ENCODE measurements around the gene CELSR1. TPM values are rescaled to one million over a fixed set of nuclear protein-coding genes. Genes with fewer than 3 reads are reported as not detected.

CELSR1 gene
- total RNA-seq, 1 donor from 2014 or later: 27.6 TPM

DNA sequence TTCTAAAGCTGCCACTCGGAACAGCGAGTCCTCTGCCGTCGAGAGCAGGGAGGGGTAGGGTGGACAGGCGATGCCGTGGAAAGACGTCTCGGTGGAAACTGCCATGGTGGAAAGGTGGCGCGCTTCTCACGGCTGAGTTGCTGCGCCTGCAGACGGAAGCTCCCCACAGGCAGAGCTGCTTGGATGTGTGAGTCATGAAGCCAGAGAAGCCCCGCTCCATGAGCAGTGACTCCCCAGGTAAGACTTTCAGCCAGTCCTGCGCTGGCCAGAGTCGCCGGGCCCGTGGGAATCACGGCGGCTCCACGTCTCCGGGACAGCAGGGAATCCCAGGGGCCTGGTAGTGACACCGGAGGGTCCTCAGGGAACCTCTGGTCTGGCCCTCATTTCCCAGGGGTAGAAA is 205.9 kb downstream of the CELSR1 start:
- Mint-ChIP-seq H3K36me3 (ENCODE audit: low read depth, unreplicated experiment) (no peaks in the 10 kb centered on the region), H3K27ac (ENCODE audit: unreplicated experiment) (peak overlapping the region; percentile 78), H3K4me3 (ENCODE audit: unreplicated experiment) (no peak overlapping the region), H3K27me3 (ENCODE audit: low read depth, unreplicated experiment) (peaks cover 3% of the 10 kb centered on the region), H3K9me3 (ENCODE audit: unreplicated experiment) (no peaks in the 10 kb centered on the region), H3K4me1 (ENCODE audit: low read depth, unreplicated experiment) (peaks cover 8% of the 10 kb centered on the region)
- TF ChIP-seq, protein P1, sequence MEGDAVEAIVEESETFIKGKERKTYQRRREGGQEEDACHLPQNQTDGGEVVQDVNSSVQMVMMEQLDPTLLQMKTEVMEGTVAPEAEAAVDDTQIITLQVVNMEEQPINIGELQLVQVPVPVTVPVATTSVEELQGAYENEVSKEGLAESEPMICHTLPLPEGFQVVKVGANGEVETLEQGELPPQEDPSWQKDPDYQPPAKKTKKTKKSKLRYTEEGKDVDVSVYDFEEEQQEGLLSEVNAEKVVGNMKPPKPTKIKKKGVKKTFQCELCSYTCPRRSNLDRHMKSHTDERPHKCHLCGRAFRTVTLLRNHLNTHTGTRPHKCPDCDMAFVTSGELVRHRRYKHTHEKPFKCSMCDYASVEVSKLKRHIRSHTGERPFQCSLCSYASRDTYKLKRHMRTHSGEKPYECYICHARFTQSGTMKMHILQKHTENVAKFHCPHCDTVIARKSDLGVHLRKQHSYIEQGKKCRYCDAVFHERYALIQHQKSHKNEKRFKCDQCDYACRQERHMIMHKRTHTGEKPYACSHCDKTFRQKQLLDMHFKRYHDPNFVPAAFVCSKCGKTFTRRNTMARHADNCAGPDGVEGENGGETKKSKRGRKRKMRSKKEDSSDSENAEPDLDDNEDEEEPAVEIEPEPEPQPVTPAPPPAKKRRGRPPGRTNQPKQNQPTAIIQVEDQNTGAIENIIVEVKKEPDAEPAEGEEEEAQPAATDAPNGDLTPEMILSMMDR (IDR thresholded peaks at IDR 0.05; ENCODE audit: insufficient read depth, low read depth, low read length): no peak
- TF ChIP-seq EZH2 (IDR thresholded peaks at IDR 0.05; ENCODE audit: insufficient read depth, low read length): no peak
- no peak overlapping the region for H3K4me2 ChIP-seq (ENCODE audit: low read length)
- H3K36me3 ChIP-seq (ENCODE audit: insufficient read depth, low read length): peaks cover 2% of the 10 kb centered on the region
- H2AFZ ChIP-seq (ENCODE audit: low read depth, low read length): no peak overlapping the region
- no peaks in the 10 kb centered on the region for H3K9me3 ChIP-seq (ENCODE audit: insufficient read depth, low read depth, low read length)
- H3K27ac ChIP-seq (ENCODE audit: low read depth, low read length): no peak overlapping the region
- DNase-seq (ENCODE audit: low read depth): no peak
- FAIRE-seq: no peak
- peaks cover 3% of the 10 kb centered on the region for H3K4me1 ChIP-seq (ENCODE audit: insufficient read depth, low read length)
- H3K79me2 ChIP-seq (ENCODE audit: insufficient read depth, low read length): peaks cover 10% of the 10 kb centered on the region
- H4K20me1 ChIP-seq (ENCODE audit: insufficient read depth, low read length): peaks cover 3% of the 10 kb centered on the region
- no peak overlapping the region for H3K4me3 ChIP-seq (ENCODE audit: insufficient read depth, low read depth, low read length)
- no peaks in the 10 kb centered on the region for H3K27me3 ChIP-seq (ENCODE audit: insufficient read depth, low read length)
- H3K9ac ChIP-seq (ENCODE audit: low read length): no peak overlapping the region

DNA sequence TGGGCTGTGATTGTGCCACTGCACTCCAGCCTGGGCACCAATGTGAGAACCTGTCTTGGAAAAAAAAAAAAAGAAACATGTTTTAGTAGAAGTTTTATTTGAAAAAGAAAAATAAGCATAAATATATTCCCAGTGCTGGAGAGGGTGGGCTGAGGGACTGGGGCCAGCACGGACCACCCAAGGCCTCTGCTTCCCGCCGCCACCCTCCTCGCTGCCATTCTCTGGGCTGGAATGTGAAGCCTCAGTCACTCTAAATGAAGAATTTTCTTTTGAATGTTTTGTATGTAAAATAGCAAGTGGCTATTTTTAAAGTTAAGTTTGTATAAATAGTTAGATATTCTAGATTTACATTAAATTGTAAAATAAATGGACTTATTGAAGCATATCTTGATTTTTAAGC is 207.0 kb downstream of the CELSR1 start:
- H3K4me2 ChIP-seq (ENCODE audit: low read length): no peak overlapping the region
- FAIRE-seq (no peak), DNase-seq (ENCODE audit: low read depth) (no peak)
- H3K27ac Mint-ChIP-seq (ENCODE audit: unreplicated experiment): no peak overlapping the region
- peaks cover 3% of the 10 kb centered on the region for H3K27me3 Mint-ChIP-seq (ENCODE audit: low read depth, unreplicated experiment)
- H3K27ac ChIP-seq (ENCODE audit: low read depth, low read length): no peak overlapping the region
- H3K9ac ChIP-seq (ENCODE audit: low read length): no peak overlapping the region
- H3K79me2 ChIP-seq (ENCODE audit: insufficient read depth, low read length): no peaks in the 10 kb centered on the region
- no peak for TF ChIP-seq EZH2 (IDR thresholded peaks at IDR 0.05; ENCODE audit: insufficient read depth, low read length)
- TF ChIP-seq, protein P1 (IDR thresholded peaks at IDR 0.05; ENCODE audit: insufficient read depth, low read depth, low read length): no peak
- no peak overlapping the region for H3K4me3 ChIP-seq (ENCODE audit: insufficient read depth, low read depth, low read length)
- H3K4me1 Mint-ChIP-seq (ENCODE audit: low read depth, unreplicated experiment): peaks cover 8% of the 10 kb centered on the region
- no peak overlapping the region for H3K4me3 Mint-ChIP-seq (ENCODE audit: unreplicated experiment)
- H3K4me1 ChIP-seq (ENCODE audit: insufficient read depth, low read length): no peaks in the 10 kb centered on the region
- H3K36me3 Mint-ChIP-seq (ENCODE audit: low read depth, unreplicated experiment): peaks cover 1% of the 10 kb centered on the region
- H4K20me1 ChIP-seq (ENCODE audit: insufficient read depth, low read length): no peaks in the 10 kb centered on the region
- peaks cover 2% of the 10 kb centered on the region for H3K36me3 ChIP-seq (ENCODE audit: insufficient read depth, low read length)
- no peaks in the 10 kb centered on the region for H3K9me3 Mint-ChIP-seq (ENCODE audit: unreplicated experiment)
- no peaks in the 10 kb centered on the region for H3K9me3 ChIP-seq (ENCODE audit: insufficient read depth, low read depth, low read length)
- H3K27me3 ChIP-seq (ENCODE audit: insufficient read depth, low read length): no peaks in the 10 kb centered on the region
- H2AFZ ChIP-seq (ENCODE audit: low read depth, low read length): no peak overlapping the region

DNA sequence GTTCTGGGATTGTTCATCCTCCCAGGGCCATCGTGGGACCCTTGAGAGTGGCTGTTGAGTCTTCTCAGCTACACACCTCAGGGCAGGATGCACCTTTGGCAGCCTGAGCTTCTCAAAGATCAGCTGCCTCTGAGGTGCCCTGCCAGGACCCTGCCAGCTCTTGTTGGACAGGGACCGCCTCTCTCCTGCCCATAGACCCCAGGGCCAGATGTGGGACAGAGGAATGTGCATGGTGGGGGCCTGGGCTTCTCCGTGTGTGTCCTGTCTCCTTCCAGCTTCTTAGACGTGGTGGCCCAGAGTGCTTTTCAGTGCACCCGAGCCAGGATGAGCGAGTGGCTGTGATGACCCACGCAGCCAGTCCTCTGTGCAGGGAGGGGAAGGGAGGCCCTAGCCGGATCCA is 207.8 kb downstream of the CELSR1 start:
- TF ChIP-seq, protein P1 (IDR thresholded peaks at IDR 0.05; ENCODE audit: insufficient read depth, low read depth, low read length): no peak
- H3K4me3 Mint-ChIP-seq (ENCODE audit: unreplicated experiment): no peak overlapping the region
- H3K9me3 Mint-ChIP-seq (ENCODE audit: unreplicated experiment): no peaks in the 10 kb centered on the region
- H3K36me3 Mint-ChIP-seq (ENCODE audit: low read depth, unreplicated experiment): peaks cover 1% of the 10 kb centered on the region
- Histone ChIP-seq H3K4me1 (ENCODE audit: insufficient read depth, low read length) (no peaks in the 10 kb centered on the region), H3K9me3 (ENCODE audit: insufficient read depth, low read depth, low read length) (no peaks in the 10 kb centered on the region), H3K4me3 (ENCODE audit: insufficient read depth, low read depth, low read length) (no peak overlapping the region), H3K27ac (ENCODE audit: low read depth, low read length) (no peak overlapping the region), H3K27me3 (ENCODE audit: insufficient read depth, low read length) (no peaks in the 10 kb centered on the region), H3K4me2 (ENCODE audit: low read length) (no peak overlapping the region), H3K79me2 (ENCODE audit: insufficient read depth, low read length) (no peaks in the 10 kb centered on the region), H4K20me1 (ENCODE audit: insufficient read depth, low read length) (no peaks in the 10 kb centered on the region), H3K36me3 (ENCODE audit: insufficient read depth, low read length) (peaks cover 6% of the 10 kb centered on the region), H2AFZ (ENCODE audit: low read depth, low read length) (no peak overlapping the region), H3K9ac (ENCODE audit: low read length) (no peak overlapping the region)
- H3K27ac Mint-ChIP-seq (ENCODE audit: unreplicated experiment): no peak overlapping the region
- peaks cover 8% of the 10 kb centered on the region for H3K4me1 Mint-ChIP-seq (ENCODE audit: low read depth, unreplicated experiment)
- H3K27me3 Mint-ChIP-seq (ENCODE audit: low read depth, unreplicated experiment): peaks cover 3% of the 10 kb centered on the region
- no peak for DNase-seq (ENCODE audit: low read depth)
- FAIRE-seq: no peak
